ENCODE measurements around the gene CDH13. TPM values are rescaled to one million over a fixed set of nuclear protein-coding genes. Genes with fewer than 3 reads are reported as not detected.

Gene CDH13
- total and polyA plus RNA-seq, 2 experiments from 2014 or later = 1.2 to 1.5 TPM

DNA sequence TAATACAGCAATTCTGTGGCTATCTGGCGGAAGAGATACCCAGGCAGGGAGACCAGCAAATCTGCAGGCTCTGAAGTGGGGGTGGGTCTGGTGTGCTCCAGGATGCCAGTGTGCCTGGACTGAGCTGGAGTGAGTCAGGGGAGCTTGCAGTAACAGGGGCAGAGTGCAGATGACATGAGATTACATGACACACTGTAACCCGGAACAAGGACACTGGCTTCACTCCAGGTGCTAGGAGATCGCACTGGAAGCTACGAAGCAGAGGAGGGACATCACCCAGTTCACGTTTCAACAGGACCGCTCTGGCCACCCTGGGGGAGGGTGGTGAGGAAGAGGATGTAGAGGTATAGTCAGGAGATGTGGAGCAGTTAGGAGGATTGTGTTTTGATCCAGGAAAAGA, 475.6 kb downstream of the CDH13 start:
- Histone ChIP-seq H3K4me2 (no peak overlapping the region), H3K4me1 (ENCODE audit: insufficient read depth) (no peaks in the 10 kb centered on the region), H2AFZ (no peak overlapping the region), H3K27me3 (no peaks in the 10 kb centered on the region), H3K27ac (no peak overlapping the region), H3K36me3 (replicated peaks; ENCODE audit: insufficient read depth, low read depth) (no peaks in the 10 kb centered on the region), H3K4me3 (no peak overlapping the region), H4K20me1 (ENCODE audit: insufficient read depth, poor library complexity, severe bottlenecking) (no peaks in the 10 kb centered on the region), H3K9me2 (replicated peaks; ENCODE audit: insufficient read depth) (no peaks in the 10 kb centered on the region), H3K79me2 (no peaks in the 10 kb centered on the region), H3K9me3 (ENCODE audit: low read depth) (no peaks in the 10 kb centered on the region)
- TF ChIP-seq EZH2 (IDR thresholded peaks at IDR 0.05; ENCODE audit: borderline replicate concordance) (no peak), EZH2phosphoT487 (IDR thresholded peaks at IDR 0.05; ENCODE audit: low read depth, severe bottlenecking, unreplicated experiment) (no peak)
- TF ChIP-seq, protein P1, sequence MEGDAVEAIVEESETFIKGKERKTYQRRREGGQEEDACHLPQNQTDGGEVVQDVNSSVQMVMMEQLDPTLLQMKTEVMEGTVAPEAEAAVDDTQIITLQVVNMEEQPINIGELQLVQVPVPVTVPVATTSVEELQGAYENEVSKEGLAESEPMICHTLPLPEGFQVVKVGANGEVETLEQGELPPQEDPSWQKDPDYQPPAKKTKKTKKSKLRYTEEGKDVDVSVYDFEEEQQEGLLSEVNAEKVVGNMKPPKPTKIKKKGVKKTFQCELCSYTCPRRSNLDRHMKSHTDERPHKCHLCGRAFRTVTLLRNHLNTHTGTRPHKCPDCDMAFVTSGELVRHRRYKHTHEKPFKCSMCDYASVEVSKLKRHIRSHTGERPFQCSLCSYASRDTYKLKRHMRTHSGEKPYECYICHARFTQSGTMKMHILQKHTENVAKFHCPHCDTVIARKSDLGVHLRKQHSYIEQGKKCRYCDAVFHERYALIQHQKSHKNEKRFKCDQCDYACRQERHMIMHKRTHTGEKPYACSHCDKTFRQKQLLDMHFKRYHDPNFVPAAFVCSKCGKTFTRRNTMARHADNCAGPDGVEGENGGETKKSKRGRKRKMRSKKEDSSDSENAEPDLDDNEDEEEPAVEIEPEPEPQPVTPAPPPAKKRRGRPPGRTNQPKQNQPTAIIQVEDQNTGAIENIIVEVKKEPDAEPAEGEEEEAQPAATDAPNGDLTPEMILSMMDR (IDR thresholded peaks at IDR 0.05; ENCODE audit: poor library complexity) = no peak
- DNase-seq (ENCODE audit: low spot score) = no peak
- WGBS (ENCODE audit: low lambda C conversion rate, missing lambda C conversion rate) = 85% methylated on average over 6 of the region's 6 CpGs

DNA sequence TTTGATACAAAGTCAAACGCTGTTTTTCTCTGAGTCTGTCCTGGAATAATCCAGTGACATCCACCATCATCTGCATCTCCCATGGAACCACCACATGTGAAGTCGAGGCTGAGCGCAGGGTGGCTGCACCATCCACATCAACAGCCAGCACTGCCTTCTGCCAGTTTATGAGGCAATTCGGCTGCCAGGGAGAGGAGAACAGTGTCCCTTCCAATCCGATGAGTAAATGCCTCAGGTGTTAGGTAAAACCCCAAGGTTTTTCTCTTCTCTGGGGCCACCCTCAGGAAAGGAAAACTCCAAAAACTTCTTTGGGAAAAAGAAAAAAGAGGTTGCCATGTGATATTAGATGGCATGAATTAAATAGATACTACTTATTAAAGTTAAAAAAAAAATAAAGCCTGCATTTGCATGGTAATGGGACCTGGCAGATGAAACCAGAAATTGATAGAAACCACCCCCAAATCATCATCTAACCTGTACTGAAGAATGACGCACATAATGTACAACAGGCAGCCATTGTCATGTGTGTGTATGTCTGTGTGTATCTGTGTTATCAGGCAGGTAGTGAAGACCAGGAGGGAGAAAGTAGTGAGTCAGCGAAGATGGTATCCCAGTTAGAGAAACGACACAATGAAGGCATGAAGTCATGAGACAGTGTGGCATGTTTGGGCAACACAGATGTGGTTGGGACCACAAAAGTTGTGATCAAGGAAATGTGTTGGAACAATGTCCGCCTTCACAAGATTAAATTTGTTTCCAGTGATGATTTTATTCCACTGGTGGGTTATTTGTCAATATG, 478.7 kb downstream of the CDH13 start:
- Histone ChIP-seq H3K4me2 (no peak overlapping the region), H3K9me2 (replicated peaks; ENCODE audit: insufficient read depth) (no peaks in the 10 kb centered on the region), H3K27me3 (no peaks in the 10 kb centered on the region), H2AFZ (no peak overlapping the region), H3K27ac (no peak overlapping the region), H3K9me3 (ENCODE audit: low read depth) (no peaks in the 10 kb centered on the region), H3K79me2 (no peaks in the 10 kb centered on the region), H3K4me3 (no peak overlapping the region), H4K20me1 (ENCODE audit: insufficient read depth, poor library complexity, severe bottlenecking) (no peaks in the 10 kb centered on the region), H3K4me1 (ENCODE audit: insufficient read depth) (no peaks in the 10 kb centered on the region), H3K36me3 (replicated peaks; ENCODE audit: insufficient read depth, low read depth) (no peaks in the 10 kb centered on the region)
- WGBS (ENCODE audit: low lambda C conversion rate, missing lambda C conversion rate) = 89% methylated on average over 9 of the region's 9 CpGs
- DNase-seq (ENCODE audit: low spot score) = no peak
- TF ChIP-seq EZH2 (IDR thresholded peaks at IDR 0.05; ENCODE audit: borderline replicate concordance) = no peak

DNA sequence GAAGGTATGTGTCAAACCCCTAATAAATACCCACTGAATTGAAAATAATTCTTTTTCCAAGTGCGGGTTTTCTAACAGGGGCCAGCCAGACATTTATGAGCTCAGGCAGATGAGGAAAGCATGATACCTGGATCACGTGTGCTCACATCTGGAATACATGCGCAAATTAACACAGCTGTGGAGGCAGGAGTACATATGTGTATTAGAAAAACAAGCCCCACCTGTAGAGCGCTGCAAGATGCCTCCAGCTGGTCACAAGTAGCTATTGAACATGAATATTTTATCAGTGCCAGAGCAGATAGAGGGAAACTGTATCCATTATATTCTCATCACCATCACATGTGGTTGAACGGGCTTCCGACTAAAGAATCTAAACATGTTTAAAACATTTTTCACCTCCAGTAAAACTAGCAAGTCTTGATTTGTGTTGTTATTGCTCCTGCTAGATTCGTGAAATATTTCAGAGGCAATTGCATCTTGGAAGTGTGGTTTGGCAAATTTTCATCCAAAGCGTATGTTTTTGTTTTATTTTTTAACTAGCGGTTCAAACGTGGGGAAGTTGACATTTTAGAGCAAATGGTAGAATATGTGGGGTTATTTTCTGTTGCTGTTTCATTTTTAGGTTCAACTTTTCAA, 482.8 kb downstream of the CDH13 start:
- H3K4me2 ChIP-seq = no peak overlapping the region
- H4K20me1 ChIP-seq (ENCODE audit: insufficient read depth, poor library complexity, severe bottlenecking) = no peaks in the 10 kb centered on the region
- no peaks in the 10 kb centered on the region for H3K36me3 ChIP-seq (replicated peaks; ENCODE audit: insufficient read depth, low read depth)
- H2AFZ ChIP-seq = no peak overlapping the region
- H3K27ac ChIP-seq = no peak overlapping the region
- no peak for TF ChIP-seq EZH2 (IDR thresholded peaks at IDR 0.05; ENCODE audit: borderline replicate concordance)
- no peak for TF ChIP-seq EZH2phosphoT487 (IDR thresholded peaks at IDR 0.05; ENCODE audit: low read depth, severe bottlenecking, unreplicated experiment)
- TF ChIP-seq, protein P1 (IDR thresholded peaks at IDR 0.05; ENCODE audit: poor library complexity) = no peak
- H3K9me3 ChIP-seq (ENCODE audit: low read depth) = no peaks in the 10 kb centered on the region
- H3K27me3 ChIP-seq = peaks cover 7% of the 10 kb centered on the region
- no peaks in the 10 kb centered on the region for H3K9me2 ChIP-seq (replicated peaks; ENCODE audit: insufficient read depth)
- no peaks in the 10 kb centered on the region for H3K4me1 ChIP-seq (ENCODE audit: insufficient read depth)
- no peaks in the 10 kb centered on the region for H3K79me2 ChIP-seq
- WGBS (ENCODE audit: low lambda C conversion rate, missing lambda C conversion rate) = 71% methylated on average over 10 of the region's 10 CpGs
- H3K4me3 ChIP-seq = no peak overlapping the region
- DNase-seq (ENCODE audit: low spot score) = no peak

DNA sequence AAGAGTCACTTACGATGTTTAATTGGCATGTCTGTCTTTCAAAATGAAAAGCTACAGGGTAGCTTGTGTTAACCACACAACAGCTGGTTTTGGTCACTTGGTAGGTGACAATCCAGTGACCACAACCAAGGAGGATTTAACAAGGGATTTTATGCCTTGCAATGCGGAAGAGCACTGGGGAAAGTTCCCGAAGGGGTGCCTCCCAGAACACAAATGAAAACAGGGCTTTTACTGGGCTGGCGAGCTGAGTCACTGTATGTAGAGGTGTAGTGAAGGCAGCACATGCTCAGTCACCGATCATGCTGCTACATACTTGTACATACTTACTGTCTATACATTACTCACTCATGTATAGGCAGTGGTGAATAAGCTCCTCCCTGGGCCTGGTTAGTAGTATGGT, 483.5 kb downstream of the CDH13 start:
- Histone ChIP-seq H2AFZ (no peak overlapping the region), H3K9me3 (ENCODE audit: low read depth) (no peaks in the 10 kb centered on the region), H3K79me2 (no peaks in the 10 kb centered on the region), H3K9me2 (replicated peaks; ENCODE audit: insufficient read depth) (no peaks in the 10 kb centered on the region), H3K36me3 (replicated peaks; ENCODE audit: insufficient read depth, low read depth) (no peaks in the 10 kb centered on the region), H4K20me1 (ENCODE audit: insufficient read depth, poor library complexity, severe bottlenecking) (no peaks in the 10 kb centered on the region), H3K27ac (no peak overlapping the region), H3K27me3 (peaks cover 7% of the 10 kb centered on the region), H3K4me3 (no peak overlapping the region), H3K4me1 (ENCODE audit: insufficient read depth) (no peaks in the 10 kb centered on the region), H3K4me2 (no peak overlapping the region)
- WGBS (ENCODE audit: low lambda C conversion rate, missing lambda C conversion rate) = 56% methylated on average over 5 of the region's 5 CpGs
- TF ChIP-seq EZH2 (IDR thresholded peaks at IDR 0.05; ENCODE audit: borderline replicate concordance) (no peak), EZH2phosphoT487 (IDR thresholded peaks at IDR 0.05; ENCODE audit: low read depth, severe bottlenecking, unreplicated experiment) (no peak)
- TF ChIP-seq, protein P1 (IDR thresholded peaks at IDR 0.05; ENCODE audit: poor library complexity) = no peak
- DNase-seq (ENCODE audit: low spot score) = no peak

Measured in hepatocyte (in vitro differentiated cells).